ENCODE data around the gene MS4A2. TPM values are rescaled to one million over a fixed set of nuclear protein-coding genes. Genes with fewer than 3 reads are reported as not detected.
"Not testable (repeated sequence)": the region's sequence is repeated elsewhere in the genome, so short reads cannot be mapped to it uniquely, and the experiment has no call there.

MS4A2 gene
- total RNA-seq, 2 donors from 2014 or later: 0.26 to 1.7 TPM

GRCh38 chr11:60097189-60097588, 8.7 kb downstream of the MS4A2 start:
- ATAC-seq (no peak), DNase-seq (no peak)
- intact Hi-C loops (cut with DNase I): no loop called here

GRCh38 chr11:60098508-60098907, 10.0 kb downstream of the MS4A2 start:
- intact Hi-C loops (cut with DNase I): no loop called here
- no peak for DNase-seq

DNA sequence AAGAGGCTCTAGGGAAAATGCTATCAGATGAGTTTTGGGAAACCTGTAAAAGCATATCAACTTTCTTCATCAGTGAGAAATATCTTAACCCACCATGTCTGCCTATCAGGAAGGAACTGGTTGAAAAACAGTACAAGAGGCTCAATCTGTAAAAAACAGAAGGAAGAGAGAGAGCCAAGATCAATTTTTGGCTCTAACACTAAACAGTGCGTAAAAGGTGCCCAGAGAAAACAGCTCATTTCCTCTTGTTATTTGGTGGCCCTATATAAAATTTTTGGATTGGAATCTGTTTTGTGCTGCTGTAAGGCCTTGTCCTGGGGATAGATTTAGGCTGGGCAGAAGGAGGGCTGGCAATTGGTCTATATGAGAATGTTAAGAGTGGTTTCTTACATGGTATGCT, 12.1 kb downstream of the MS4A2 start:
- intact Hi-C loops (cut with DNase I): no loop called here
- DNase-seq: no peak
- no peak for ATAC-seq

More at GRCh38 chr11:60098508-60098907, 10.0 kb downstream of the MS4A2 start:
- no peak for ATAC-seq

- ATAC-seq; intact Hi-C loops (cut with DNase I); DNase-seq: not testable (repeated sequence)
Observed at GRCh38 chr11:60101368-60101767, 12.9 kb downstream of the MS4A2 start.

GRCh38 chr11:60104471-60105115, 16.1 kb downstream of the MS4A2 start:
- DNase-seq; ATAC-seq; intact Hi-C loops (cut with DNase I): not testable (repeated sequence)

DNA sequence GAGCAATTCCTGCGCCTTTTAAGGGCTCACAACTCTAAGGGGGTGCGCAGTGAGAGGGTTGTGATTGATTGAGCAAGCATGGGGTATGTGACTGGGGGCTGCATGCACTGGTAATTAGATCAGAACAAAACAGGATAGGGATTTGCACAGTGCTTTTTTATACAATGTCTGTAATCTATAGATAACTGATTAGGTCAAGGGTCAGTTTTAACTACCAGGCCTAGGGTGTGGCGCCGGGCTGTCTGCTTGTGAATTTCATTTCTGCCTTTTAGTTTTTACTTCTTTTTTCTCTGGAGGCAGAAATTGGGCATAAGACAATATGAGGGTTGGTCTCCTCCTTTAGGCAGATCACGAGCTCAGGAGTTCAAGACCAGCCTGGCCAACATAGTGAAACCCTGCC, 20.2 kb downstream of the MS4A2 start:
- DNase-seq; ATAC-seq; intact Hi-C loops (cut with DNase I): not testable (repeated sequence)

DNA sequence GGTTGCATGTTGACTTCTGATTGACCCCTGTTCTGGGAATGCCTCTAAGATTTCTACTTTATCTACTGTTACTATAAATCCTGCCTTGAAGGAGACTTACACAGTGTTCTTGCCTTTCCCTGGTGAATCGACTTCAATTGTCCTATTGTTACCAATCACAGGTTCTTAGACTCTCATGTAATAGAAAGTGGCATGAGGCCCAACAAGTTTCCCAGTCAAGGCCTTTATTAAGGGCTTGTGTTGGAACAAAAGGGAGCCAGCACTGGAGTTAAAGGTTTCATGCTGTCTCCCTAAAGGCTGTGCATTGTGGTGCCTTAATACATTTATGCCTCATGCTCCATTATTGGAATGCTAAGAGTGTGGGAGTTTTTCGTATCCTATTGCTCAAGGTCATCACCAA, 23.3 kb downstream of the MS4A2 start:
- DNase-seq (no peak), ATAC-seq (no peak)
- intact Hi-C loops (cut with DNase I): no loop called here

DNA sequence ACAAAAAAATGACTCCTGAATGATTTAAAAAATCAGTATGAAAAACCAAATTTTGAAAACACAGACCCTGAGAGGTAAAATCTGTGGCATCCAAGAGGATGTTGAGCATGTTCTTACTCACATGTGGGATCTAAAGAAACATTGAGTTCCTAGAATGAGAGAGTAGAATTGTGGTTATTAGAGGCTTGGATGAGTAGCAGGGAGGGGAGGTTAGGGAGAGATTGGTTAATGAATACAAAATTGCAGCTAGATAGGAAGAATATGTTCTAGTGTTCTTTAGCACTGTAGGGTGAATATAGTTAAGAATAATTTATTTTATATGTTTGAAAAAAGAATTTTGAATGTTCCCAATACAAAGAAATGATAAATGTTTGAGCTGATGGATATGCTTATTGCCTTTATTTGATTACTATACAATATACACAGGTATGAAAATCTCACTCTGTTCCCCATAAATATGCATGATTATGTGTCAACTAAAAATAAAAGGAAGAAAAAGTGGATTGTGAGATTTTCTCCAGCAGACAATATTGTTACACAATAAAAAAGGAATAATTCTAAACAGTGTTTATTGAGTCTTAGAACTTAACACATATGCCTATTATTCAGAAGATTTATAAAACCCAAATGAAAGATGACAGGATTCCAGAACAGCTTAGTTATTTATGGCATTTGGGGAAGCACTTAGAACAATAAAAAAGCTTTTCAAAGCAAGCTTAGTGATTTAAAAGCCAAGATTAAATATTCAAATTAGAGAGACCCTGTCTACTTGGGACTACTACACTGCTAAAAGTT, 28.7 kb downstream of the MS4A2 start:
- intact Hi-C loops (cut with DNase I): loop anchor here in 1 of 2 donors (2.0 kb wide), 1 partner anchor 76 kb away; no protein-coding TSS in a partner anchor

DNA sequence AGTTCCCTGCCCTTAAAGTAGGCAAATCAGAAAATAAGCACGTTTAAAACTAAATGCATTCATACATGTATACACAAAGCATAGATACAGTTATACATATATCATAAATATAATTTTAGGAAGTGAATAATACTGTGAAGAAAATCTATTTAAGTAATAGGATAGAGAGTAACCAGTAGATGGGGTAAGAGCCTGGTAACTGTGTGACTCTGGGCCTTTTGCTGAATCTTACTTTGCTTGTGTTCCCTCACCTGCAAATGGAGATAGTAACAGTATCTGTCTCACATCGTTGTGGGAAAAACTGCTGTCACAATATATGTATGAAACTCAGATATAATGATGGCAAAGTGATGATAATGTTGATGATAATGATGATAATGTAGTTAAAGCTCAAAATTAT, 29.9 kb downstream of the MS4A2 start:
- ATAC-seq: no peak

More for the DNA sequence above, 28.7 kb downstream of the MS4A2 start:
- ATAC-seq (no peak), DNase-seq (no peak)

GRCh38 chr11:60119710-60120109, 31.2 kb downstream of the MS4A2 start:
- intact Hi-C loops (cut with DNase I): no loop called here
- DNase-seq (no peak), ATAC-seq (no peak)

More for the DNA sequence above, 29.9 kb downstream of the MS4A2 start:
- intact Hi-C loops (cut with DNase I): no loop called here
- no peak for DNase-seq

GRCh38 chr11:60121264-60121663, 32.8 kb downstream of the MS4A2 start:
- intact Hi-C loops (cut with DNase I): no loop called here
- DNase-seq (no peak), ATAC-seq (no peak)

GRCh38 chr11:60122414-60123036, 34.1 kb downstream of the MS4A2 start:
- DNase-seq (no peak), ATAC-seq (no peak)
- intact Hi-C loops (cut with DNase I): no loop called here

DNA sequence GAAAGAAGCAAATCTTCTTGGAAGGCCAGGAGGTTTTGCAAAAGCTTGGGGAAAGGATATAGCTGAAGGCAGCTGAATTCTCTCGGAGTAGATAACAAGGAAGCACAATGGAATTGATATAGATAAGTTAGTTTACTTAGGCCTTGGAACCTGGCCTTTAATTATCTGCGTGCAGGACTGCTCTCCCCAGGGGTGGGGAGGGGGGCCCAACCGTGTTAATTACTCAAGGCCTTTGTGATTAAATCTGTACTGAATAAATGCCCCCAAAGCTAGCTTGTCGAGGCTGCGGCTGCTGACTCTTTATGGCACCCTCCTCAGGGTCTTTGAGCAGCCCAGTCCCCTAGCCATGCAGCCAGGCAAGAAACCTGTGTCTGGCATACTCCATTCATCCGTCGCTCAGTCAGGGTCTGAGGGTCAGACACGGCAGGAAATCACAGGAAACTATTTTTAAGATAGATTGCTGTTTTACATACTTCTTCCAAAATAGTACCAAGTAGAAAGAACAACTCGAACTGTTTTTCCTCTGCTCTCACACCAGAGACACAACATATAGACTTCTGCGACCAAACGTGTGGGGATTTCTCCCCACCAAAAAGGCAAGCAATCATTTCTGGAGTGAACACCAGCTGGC, 36.5 kb downstream of the MS4A2 start:
- ATAC-seq (no peak), DNase-seq (no peak)
- intact Hi-C loops (cut with DNase I): loop anchor here in 1 of 2 donors (5.0 kb wide), 1 partner anchor 303 kb away; no protein-coding TSS in a partner anchor

DNA sequence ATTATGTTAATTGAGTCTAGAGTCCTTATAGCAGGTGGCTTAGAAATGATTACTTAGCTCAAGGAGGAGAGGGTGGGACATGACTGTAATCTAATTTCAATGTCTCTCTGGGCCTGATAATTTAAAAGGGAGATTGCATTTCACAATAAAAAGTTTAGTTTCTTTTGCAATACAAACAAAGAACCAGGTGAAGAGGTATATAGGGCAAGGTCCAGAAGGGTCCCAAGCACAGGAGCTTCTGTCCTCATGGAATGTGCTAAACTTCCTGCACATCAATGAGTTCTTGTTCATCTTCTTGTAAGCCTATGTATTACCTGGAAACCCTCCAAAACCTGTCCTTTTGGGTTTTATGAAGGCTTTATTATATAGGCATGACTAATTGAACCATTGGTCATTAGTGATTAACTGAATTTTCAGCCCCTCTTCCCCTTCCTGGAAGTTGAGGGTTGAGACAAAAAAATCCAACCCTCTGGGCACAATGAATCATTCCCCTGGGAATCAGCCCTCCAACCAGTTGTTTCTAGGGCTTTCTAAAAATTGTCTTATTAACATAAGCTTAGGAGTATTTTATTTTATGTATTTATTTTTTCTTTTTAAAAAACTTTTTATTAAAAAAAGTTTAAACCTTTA, 37.6 kb downstream of the MS4A2 start:
- intact Hi-C loops (cut with DNase I): loop anchor here in 1 of 2 donors (5.0 kb wide), 1 partner anchor 304 kb away; no protein-coding TSS in a partner anchor
- no peak for DNase-seq
- no peak for ATAC-seq

DNA sequence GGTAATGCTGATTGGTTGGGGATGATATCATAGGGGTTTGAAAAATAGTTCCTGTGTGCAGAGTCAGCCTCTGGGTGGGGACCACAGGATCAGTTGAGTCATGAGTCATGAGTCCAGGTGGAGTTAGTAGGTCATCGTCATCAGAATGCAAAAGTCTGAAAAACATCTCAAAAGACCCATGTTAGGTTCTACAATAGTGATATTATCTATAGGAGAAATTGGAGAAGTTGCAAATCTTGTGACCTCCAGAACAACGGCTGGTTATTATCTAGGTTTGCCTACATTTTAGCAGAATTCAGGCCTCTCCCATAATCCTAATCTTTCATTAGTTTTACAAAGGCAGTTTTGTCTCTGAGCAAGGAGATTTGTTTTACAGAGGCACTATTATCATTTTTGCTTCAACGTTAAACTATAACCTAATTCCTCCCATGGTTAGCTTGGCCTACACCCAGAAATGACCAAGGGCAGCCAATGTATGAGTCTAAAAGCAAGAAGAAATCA, 38.9 kb downstream of the MS4A2 start:
- intact Hi-C loops (cut with DNase I): loop anchor here in 1 of 2 donors (5.0 kb wide), 1 partner anchor 305 kb away; no protein-coding TSS in a partner anchor
- DNase-seq (no peak), ATAC-seq (no peak)

DNA sequence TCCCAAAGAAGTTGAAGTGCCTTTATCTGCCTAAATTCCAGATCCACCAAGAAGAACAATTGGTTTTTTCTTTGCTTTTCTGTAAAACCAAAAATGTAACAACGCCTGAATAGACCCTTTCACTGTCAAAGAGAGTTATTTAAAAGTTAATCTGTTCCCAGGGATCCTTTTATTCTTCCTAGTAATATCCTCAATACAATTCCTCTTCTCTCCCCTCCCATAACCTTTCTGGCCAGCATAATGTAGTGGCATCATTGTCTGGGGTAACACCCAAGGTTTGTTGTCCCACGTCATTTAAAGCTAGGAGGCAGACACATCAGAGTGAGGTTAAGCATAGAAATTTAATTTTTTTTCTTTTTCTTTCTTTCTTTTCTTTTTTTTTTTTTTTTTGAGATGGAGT, 39.9 kb downstream of the MS4A2 start:
- ATAC-seq: no peak
- no peak for DNase-seq
- intact Hi-C loops (cut with DNase I): loop anchor here in 1 of 2 donors (5.0 kb wide), 1 partner anchor 306 kb away; no protein-coding TSS in a partner anchor

- ATAC-seq, DNase-seq: not testable (repeated sequence)
- intact Hi-C loops (cut with DNase I): loop anchor here in 1 of 2 donors (5.0 kb wide), 1 partner anchor 307 kb away; no protein-coding TSS in a partner anchor
Observed at GRCh38 chr11:60128866-60129265, 40.4 kb downstream of the MS4A2 start.

DNA sequence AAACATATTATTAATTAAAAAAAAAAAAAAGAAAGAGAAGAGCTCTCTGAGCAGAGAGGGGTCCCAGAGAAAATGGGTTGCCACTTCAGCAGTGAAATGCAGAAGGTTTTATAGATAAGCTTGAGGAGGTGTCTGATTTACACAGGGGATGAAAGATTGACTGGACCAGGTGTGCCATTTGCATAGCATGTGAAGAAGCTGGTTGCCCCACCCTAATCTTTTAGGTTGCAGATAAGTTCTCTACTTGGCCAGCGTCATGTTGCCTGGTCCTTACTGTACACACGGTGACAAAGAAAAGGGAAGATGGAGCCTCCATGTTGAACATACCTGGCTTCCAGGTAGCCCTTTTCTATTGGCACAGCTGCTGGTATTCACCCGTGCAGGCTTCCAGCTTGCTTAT, 41.4 kb downstream of the MS4A2 start:
- intact Hi-C loops (cut with DNase I): loop anchor here (2.0 to 5.0 kb wide), 2 partner anchors 307 to 308 kb away; no protein-coding TSS in a partner anchor
- no peak for ATAC-seq
- no peak for DNase-seq

Measured in left cardiac atrium (tissue), 4 donors.